Upper lobe of left lung (tissue), 6 donors: Measurements from ENCODE around the gene ZFYVE9. TPM values are rescaled to one million over a fixed set of nuclear protein-coding genes. Genes with fewer than 3 reads are reported as not detected.
"Not testable (repeated sequence)": the region's sequence is repeated elsewhere in the genome, so short reads cannot be mapped to it uniquely, and the experiment has no call there.

ENCODE experiments used
- ATAC-seq, 2 donors: fragments of 200-7000 bp; cut with Tn5 transposase; one replicate each; pipeline ENCODE4 v1.9.1; 2022; ENCODE audit warnings: mild to moderate bottlenecking in 2 of 2, moderate library complexity in 2 of 2; ENCODE audit not compliant: low FRiP score in 2 of 2
- DNase-seq, 2 donors: peaks; one replicate each; pipeline ENCODE4 v3.0.0-alpha.2; 2019 to 2020
- H3K27ac ChIP-seq, 4 donors: fragments of 200-600 bp; sonication (generic); one replicate each; pipeline ENCODE4 v1.5.1; 2016 to 2019
- H3K27me3 ChIP-seq, 4 donors: fragments of 200-600 bp; sonication (generic); one replicate each; pipeline ENCODE4 v1.5.1; 2017 to 2019
- H3K36me3 ChIP-seq, 4 donors: fragments of 200-600 bp; sonication (generic); one replicate each; pipeline ENCODE4 v1.5.1; 2016 to 2019
- H3K4me1 ChIP-seq, 4 donors: fragments of 200-600 bp; sonication (generic); one replicate each; pipeline ENCODE4 v1.5.1; 2018 to 2019
- H3K4me3 ChIP-seq, 4 donors: fragments of 200-600 bp; sonication (generic); one replicate each; pipeline ENCODE4 v1.5.1; 2017 to 2019; ENCODE audit warnings: mild to moderate bottlenecking in 2 of 4, moderate library complexity in 1 of 4
- H3K9me3 ChIP-seq, 4 donors: fragments of 200-600 bp; sonication (generic); one replicate each; pipeline ENCODE4 v1.5.1; 2018 to 2019
- EP300 ChIP-seq, 4 donors: sonication (generic); formaldehyde crosslinking; IDR thresholded peaks; one replicate each; pipeline ENCODE4 v1.5.1; 2017; ENCODE audit warnings: antibody characterized with exemption in 4 of 4, control low read depth in 2 of 4
- POLR2A ChIP-seq, 4 donors: fragments of 450-650 bp; IDR thresholded peaks; one replicate each; pipeline ENCODE4 v1.5.1; 2016 to 2017; ENCODE audit warnings: antibody characterized with exemption in 4 of 4, mild to moderate bottlenecking in 2 of 4
- POLR2AphosphoS5 ChIP-seq, 2 donors: sonication (generic); formaldehyde crosslinking; IDR thresholded peaks; one replicate each; pipeline ENCODE4 v1.5.1; 2017; ENCODE audit warnings: antibody characterized with exemption in 2 of 2
- whole genome bisulfite sequencing, 2 donors: methylation state at CpG; one replicate each; pipeline ENCODE4 v1.1.5; 2017 to 2018; 5-methylcytosine and 5-hydroxymethylcytosine counted together
- total RNA-seq, 6 donors: library from RNA; depleted of rRNA in 4 of 6; stranded (reverse); fragments of >200 nt in 4 of 6; gene quantifications; one replicate each; pipeline versions ENCODE4 v1.1.0 to v1.2.1, GENCODE V29; 2016 to 2021
- TF ChIP-seq, protein P1 (sequence below), 6 experiments: fragments of 450-650 bp in 4 of 6; fragments of 200-600 bp in 2 of 6; sonication (generic) in 2 of 6; IDR thresholded peaks; one replicate each; pipeline ENCODE4 v1.5.1; 2016 to 2019; ENCODE audit warnings: antibody characterized with exemption in 6 of 6
- donor health status: DM: no; HTN: no; CAD: no; lungs with moderate emphysema.
- donor health status: DM: no; HTN: yes; CAD: no; lungs with severe emphysema.

ZFYVE9 gene
- total RNA-seq, 6 donors from 2014 or later, result 13.4 to 40.3 (median 19.6) TPM

DNA sequence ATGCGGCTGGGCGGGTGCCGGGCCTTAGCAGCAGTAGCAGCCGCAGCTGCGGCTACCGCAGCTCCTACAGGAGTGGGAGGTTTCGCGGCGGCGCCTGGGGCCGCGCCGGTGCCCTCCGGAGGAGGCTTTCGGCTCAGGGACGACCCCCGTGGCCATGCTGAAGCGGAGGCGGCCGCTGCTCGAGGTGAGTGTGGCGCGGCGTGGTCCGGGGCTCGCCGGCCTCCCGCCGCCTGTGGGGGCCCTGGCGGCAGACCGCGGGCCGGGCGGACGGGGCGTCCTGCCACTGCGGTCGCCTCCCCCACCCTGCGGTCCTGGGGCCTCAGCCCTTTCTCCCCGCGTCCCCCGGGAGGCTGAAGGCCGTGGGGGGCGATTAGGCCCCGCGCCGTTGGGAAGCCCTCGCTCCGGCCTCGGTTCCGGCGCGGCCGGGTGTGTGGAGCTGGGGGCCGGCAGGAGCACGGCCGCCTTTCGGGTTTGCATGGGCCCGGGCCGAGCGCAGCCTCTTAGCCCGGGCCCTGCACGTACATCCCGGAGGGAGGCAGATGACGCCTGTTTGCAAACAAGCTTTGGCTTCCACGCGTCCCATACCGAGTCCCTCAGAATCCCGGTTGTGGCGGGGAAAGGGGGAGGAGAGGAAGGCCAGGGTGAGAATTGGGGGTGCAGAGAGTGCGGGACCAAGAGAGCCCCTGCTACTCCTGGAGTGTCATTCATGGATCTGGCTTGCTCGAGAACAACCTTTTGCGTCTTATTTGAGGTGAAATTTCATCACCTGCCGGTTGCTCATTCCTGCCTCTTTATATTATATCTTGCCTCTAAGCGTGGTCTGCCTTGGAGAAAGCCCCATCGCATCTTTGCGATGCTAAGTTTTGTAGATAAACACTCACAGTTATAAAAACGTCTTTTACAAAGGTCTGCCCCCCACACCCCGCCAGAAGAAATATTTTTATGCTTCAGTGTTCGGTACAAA lies 613 bp downstream of the ZFYVE9 start:
- WGBS, 2 donors, result 1 to 4% methylated on average over 15 to 37 of the region's 80 CpGs

DNA sequence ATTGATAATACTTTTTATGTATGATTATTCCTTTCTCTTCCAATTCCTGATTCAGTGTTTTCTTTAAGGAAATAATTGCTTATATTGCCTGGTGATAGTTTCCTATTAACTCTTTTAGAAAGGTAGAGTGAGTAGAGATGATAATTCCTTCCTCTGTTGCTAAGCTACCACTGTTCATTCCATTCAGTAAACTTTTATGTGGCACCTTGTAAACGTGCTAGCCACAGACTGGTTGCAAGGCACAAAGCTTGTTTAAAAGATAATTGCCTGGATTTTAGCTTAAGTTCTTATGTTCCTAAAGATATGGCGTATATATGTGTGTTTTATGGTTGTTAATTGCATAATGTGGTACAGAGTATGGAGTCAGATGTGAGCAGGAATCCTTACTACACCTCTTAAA lies 3.2 kb downstream of the ZFYVE9 start:
- H3K4me3 ChIP-seq, result no peak overlapping the region
- no peak overlapping the region for H3K27ac ChIP-seq
- TF ChIP-seq POLR2AphosphoS5 (IDR thresholded peaks at IDR 0.05), result no peak
- no peak for TF ChIP-seq EP300 (IDR thresholded peaks at IDR 0.05)
- TF ChIP-seq, protein P1, sequence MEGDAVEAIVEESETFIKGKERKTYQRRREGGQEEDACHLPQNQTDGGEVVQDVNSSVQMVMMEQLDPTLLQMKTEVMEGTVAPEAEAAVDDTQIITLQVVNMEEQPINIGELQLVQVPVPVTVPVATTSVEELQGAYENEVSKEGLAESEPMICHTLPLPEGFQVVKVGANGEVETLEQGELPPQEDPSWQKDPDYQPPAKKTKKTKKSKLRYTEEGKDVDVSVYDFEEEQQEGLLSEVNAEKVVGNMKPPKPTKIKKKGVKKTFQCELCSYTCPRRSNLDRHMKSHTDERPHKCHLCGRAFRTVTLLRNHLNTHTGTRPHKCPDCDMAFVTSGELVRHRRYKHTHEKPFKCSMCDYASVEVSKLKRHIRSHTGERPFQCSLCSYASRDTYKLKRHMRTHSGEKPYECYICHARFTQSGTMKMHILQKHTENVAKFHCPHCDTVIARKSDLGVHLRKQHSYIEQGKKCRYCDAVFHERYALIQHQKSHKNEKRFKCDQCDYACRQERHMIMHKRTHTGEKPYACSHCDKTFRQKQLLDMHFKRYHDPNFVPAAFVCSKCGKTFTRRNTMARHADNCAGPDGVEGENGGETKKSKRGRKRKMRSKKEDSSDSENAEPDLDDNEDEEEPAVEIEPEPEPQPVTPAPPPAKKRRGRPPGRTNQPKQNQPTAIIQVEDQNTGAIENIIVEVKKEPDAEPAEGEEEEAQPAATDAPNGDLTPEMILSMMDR (IDR thresholded peaks at IDR 0.05), result no peak
- TF ChIP-seq POLR2A (IDR thresholded peaks at IDR 0.05), result no peak
- DNase-seq (no peak), ATAC-seq (no peak)
- no peaks in the 10 kb centered on the region for H3K9me3 ChIP-seq
- no peaks in the 10 kb centered on the region for H3K27me3 ChIP-seq
- WGBS, 2 donors, result 71 to 72% methylated on average over 2 of the region's 2 CpGs
- no peaks in the 10 kb centered on the region for H3K36me3 ChIP-seq
- H3K4me1 ChIP-seq, result peaks cover 11 to 24% (median 19%) of the 10 kb centered on the region in 4 donors

More for the DNA sequence above, 613 bp downstream of the ZFYVE9 start:
- TF ChIP-seq POLR2AphosphoS5 (IDR thresholded peaks at IDR 0.05) (no peak), POLR2A (IDR thresholded peaks at IDR 0.05) (peak in 1 of 4 donors; percentile 6), EP300 (IDR thresholded peaks at IDR 0.05) (no peak)
- TF ChIP-seq, protein P1 (IDR thresholded peaks at IDR 0.05), result peak in 2 of 6 experiments; percentile 20 to 37
- Histone ChIP-seq H3K4me3 (peak overlapping the region; percentile 62 to 91 (median 88)), H3K9me3 (no peaks in the 10 kb centered on the region), H3K4me1 (peaks cover 18 to 33% (median 25%) of the 10 kb centered on the region in 4 donors), H3K36me3 (no peaks in the 10 kb centered on the region), H3K27ac (peak overlapping the region; percentile 82 to 98 (median 91)), H3K27me3 (no peaks in the 10 kb centered on the region)
- peak; percentile 35 to 90 for DNase-seq
- ATAC-seq, result peak; percentile 77

DNA sequence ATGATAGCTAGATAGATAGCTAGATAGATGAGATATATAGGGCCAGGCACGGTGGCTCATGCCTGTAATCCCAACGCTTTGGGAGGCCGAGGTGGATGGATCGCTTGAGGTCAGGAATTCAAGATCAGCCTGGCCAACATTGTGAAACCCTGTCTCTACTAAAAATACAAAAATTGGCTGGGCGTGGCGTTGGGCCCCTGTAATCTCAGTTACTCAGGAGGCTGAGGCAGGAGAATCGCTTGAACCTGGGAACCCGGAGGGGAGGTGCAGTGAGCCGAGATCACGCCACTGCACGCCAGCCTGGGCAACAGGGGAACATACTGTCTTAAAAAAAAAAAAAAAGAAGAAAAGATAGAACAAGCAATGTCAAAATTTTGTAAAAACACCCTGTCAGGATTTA lies 8.6 kb downstream of the ZFYVE9 start:
- not testable (repeated sequence) for H3K27me3 ChIP-seq, ATAC-seq, H3K9me3 ChIP-seq, H3K4me1 ChIP-seq, H3K27ac ChIP-seq, DNase-seq, H3K4me3 ChIP-seq, H3K36me3 ChIP-seq
- 92 to 97% methylated on average over 11 of the region's 11 CpGs for WGBS, 2 donors

DNA sequence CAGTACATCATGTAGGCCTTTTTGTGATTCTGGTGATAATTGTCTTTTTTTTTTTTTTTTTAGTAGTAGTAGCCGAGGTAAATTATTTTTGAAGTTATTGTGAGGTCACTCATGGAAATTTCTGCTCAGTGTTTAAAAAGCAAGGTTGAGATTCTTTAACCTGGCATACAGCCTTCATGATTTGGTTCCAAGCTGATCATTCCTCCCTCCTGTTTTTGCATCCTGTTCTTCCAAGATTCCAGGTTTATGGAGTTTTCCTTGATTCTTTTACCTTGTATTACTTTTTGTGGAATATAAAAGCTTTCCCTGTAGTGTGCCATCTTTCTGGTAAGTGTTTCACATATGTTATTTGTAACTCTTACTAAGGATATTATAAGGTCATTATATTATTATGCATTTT lies 9.1 kb downstream of the ZFYVE9 start:
- DNase-seq (no peak), ATAC-seq (no peak)
- H3K27ac ChIP-seq, result no peak overlapping the region
- WGBS, 2 donors, result 41 to 65% methylated on average over 1 of the region's 1 CpG
- H3K27me3 ChIP-seq, result no peaks in the 10 kb centered on the region
- TF ChIP-seq EP300 (IDR thresholded peaks at IDR 0.05), result no peak
- no peak overlapping the region for H3K4me3 ChIP-seq
- H3K9me3 ChIP-seq, result no peaks in the 10 kb centered on the region
- peaks cover 0 to 4% (median 0%) of the 10 kb centered on the region in 4 donors for H3K4me1 ChIP-seq
- no peaks in the 10 kb centered on the region for H3K36me3 ChIP-seq

DNA sequence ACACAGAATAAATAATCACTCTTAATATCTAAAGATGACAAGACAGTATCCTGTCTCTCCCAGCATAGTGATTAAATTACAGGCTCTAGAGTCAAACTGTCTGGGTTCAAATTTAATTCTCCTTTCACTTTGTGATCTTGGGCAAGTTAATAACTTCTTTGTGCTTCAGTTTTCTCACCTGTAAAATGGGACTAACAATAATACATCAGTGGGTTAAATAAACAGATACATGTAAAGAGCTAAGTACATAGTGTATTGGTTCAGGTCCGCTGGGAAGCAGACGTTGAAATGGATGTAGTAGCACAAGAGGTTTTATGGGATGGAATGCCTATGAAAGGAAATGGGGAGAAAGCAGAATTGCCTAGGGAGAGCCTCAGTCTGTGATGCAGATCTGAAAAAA lies 10.7 kb downstream of the ZFYVE9 start:
- TF ChIP-seq POLR2AphosphoS5 (IDR thresholded peaks at IDR 0.05), result no peak
- TF ChIP-seq POLR2A (IDR thresholded peaks at IDR 0.05), result no peak
- no peak for TF ChIP-seq EP300 (IDR thresholded peaks at IDR 0.05)
- TF ChIP-seq, protein P1 (IDR thresholded peaks at IDR 0.05), result no peak
- no peak overlapping the region for H3K27ac ChIP-seq
- H3K4me3 ChIP-seq, result no peak overlapping the region
- DNase-seq, result no peak
- H3K4me1 ChIP-seq, result peaks cover 0 to 4% (median 0%) of the 10 kb centered on the region in 4 donors
- H3K36me3 ChIP-seq, result no peaks in the 10 kb centered on the region
- no peaks in the 10 kb centered on the region for H3K9me3 ChIP-seq
- no peaks in the 10 kb centered on the region for H3K27me3 ChIP-seq
- 86 to 91% methylated on average over 2 of the region's 2 CpGs for WGBS, 2 donors
- no peak for ATAC-seq
